22Rv1 (cell line): ENCODE measurements around the gene TBC1D5.

ENCODE experiments used
- H3K27ac ChIP-seq: fragments of 450-650 bp; 2 replicates; pipeline ENCODE4 v1.5.1; 2017
- ZFX ChIP-seq: fragments of 450-650 bp; IDR thresholded peaks from 2 replicates; pipeline ENCODE4 v1.6.1; 2017; ENCODE audit warnings: antibody characterized with exemption, borderline replicate concordance
- TF ChIP-seq, protein P1 (sequence below): fragments of 450-650 bp; IDR thresholded peaks from 2 replicates; pipeline ENCODE4 v1.5.1; 2017; ENCODE audit warnings: mild to moderate bottlenecking

Gene TBC1D5

DNA sequence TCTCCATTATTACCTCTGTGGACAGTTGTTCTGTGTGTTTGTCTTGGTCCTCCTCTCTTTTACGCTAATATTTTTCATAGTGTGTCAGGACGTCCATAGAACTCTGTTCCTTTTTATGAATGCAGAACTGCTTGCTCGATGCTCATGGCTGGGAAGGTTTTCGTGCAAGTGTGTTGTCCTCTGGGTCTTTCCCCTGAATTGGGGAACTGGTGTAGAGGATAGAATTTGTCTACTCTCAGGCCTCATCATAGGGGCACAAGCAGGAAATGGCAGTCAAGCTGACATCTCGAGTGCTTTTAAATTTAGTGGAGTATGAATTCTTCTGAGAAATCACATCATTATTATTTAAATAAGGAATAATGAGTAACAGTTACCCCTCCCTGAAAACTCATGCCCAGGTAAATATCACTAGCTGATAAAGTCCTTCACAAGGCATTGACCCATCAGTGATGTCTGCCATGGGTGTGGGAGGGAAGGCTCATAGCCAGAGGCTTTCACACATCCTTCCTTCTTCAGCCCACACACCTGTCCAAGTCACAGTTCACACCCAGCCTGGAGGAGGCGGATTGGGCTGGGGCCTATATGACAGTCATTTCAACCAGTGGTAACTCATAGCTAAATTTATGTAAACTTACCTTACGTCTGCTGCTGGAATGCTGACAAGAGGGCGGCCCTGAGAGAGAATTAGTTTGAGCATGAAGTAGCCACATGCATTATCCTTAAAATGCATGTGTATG lies 631.6 kb downstream of the TBC1D5 start:
- TF ChIP-seq ZFX: no peak
- TF ChIP-seq, protein P1, sequence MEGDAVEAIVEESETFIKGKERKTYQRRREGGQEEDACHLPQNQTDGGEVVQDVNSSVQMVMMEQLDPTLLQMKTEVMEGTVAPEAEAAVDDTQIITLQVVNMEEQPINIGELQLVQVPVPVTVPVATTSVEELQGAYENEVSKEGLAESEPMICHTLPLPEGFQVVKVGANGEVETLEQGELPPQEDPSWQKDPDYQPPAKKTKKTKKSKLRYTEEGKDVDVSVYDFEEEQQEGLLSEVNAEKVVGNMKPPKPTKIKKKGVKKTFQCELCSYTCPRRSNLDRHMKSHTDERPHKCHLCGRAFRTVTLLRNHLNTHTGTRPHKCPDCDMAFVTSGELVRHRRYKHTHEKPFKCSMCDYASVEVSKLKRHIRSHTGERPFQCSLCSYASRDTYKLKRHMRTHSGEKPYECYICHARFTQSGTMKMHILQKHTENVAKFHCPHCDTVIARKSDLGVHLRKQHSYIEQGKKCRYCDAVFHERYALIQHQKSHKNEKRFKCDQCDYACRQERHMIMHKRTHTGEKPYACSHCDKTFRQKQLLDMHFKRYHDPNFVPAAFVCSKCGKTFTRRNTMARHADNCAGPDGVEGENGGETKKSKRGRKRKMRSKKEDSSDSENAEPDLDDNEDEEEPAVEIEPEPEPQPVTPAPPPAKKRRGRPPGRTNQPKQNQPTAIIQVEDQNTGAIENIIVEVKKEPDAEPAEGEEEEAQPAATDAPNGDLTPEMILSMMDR: no peak

More for the DNA sequence above, 631.6 kb downstream of the TBC1D5 start:
- H3K27ac ChIP-seq: no peak overlapping the region
